Activated CD4-positive, alpha-beta T cell treated with anti-CD3 and anti-CD28 coated beads, Interleukin-2, amount 10 ng/mL, durations not matched to agents 7 days and 5 days (primary cell): ENCODE data around the gene NRCAM. TPM values are rescaled to one million over a fixed set of nuclear protein-coding genes. Genes with fewer than 3 reads are reported as not detected.

Source experiments
- CTCF ChIA-PET: fragments of 350-600 bp; sonication (Branson Sonifier 250); formaldehyde crosslinking; loops from one replicate; lab custom pipeline; 2021; ENCODE audit warnings: antibody characterized with exemption; lab: Charles Lee
- POLR2A ChIA-PET: fragments of 350-600 bp; sonication (Branson Sonifier 250); formaldehyde crosslinking; loops from one replicate; lab custom pipeline; 2021; ENCODE audit warnings: antibody characterized with exemption; lab: Charles Lee
- DNase-seq: peaks from one replicate; pipeline ENCODE4 v3.0.0-alpha.2; 2020
- H3K27ac Mint-ChIP-seq: one replicate; pipeline ENCODE4 v1.8.0; 2021; ENCODE audit warnings: mild to moderate bottlenecking, moderate library complexity, mixed read lengths
- H3K27me3 Mint-ChIP-seq: one replicate; pipeline ENCODE4 v1.8.0; 2021; ENCODE audit warnings: mixed read lengths
- H3K36me3 Mint-ChIP-seq: one replicate; pipeline ENCODE4 v1.8.0; 2021; ENCODE audit warnings: low read depth, mixed read lengths
- H3K4me1 Mint-ChIP-seq: one replicate; pipeline ENCODE4 v1.8.0; 2021; ENCODE audit warnings: mixed read lengths
- H3K4me3 Mint-ChIP-seq: one replicate; pipeline ENCODE4 v1.8.0; 2021; ENCODE audit warnings: mild to moderate bottlenecking, moderate library complexity, mixed read lengths
- H3K9me3 Mint-ChIP-seq: one replicate; pipeline ENCODE4 v1.8.0; 2021; ENCODE audit warnings: mixed read lengths
- total RNA-seq, 2 experiments: library from RNA; stranded (reverse); gene quantifications; one replicate each; pipeline ENCODE4 v1.2.3, GENCODE V29; 2021

The NRCAM gene
- total RNA-seq, 2 experiments from 2014 or later = 0.12 to 0.46 TPM

DNA sequence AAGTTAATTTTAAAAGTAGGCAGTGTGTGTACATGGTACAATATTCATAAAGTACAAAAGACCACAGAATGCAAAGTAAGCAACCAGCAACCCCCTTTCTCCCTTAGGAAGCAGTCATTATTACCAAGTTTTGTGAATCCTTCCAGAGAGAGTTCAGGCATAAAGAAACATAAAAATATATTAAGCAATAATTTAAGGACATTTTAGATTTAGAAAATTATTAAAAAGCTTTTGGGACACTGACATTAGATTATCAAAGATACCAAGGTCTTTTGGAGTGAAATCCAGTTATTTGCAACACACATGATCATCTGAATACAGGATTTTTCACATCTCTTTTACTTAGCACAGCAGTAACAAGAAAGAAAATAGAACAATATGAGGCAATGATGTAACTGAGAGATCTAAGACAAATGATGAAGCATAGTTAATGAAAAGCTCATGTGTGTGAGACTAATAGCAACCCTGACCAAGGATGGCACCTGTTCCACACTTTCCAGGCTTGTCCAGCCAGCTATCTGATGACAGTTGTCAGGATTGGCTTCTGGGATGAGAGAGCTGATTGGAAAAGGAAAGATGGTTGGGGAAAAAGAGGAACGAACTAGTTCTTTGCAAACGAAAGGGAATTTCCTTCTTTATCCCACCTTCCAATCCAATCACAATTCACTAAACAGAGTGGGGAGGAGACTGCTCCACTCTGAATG is 210.6 kb downstream of the NRCAM start:
- Mint-ChIP-seq H3K4me3 (no peak overlapping the region), H3K9me3 (no peaks in the 10 kb centered on the region), H3K4me1 (no peaks in the 10 kb centered on the region), H3K27ac (no peak overlapping the region), H3K27me3 (no peaks in the 10 kb centered on the region), H3K36me3 (no peaks in the 10 kb centered on the region)
- ChIA-PET CTCF (no interaction called here), POLR2A (no interaction called here)
- DNase-seq = no peak

GRCh38 chr7:108244110-108244509 is 212.1 kb downstream of the NRCAM start:
- Mint-ChIP-seq H3K9me3 (no peaks in the 10 kb centered on the region), H3K4me3 (no peak overlapping the region), H3K4me1 (no peaks in the 10 kb centered on the region), H3K27ac (no peak overlapping the region), H3K36me3 (no peaks in the 10 kb centered on the region), H3K27me3 (peaks cover 3% of the 10 kb centered on the region)
- DNase-seq = no peak
- CTCF ChIA-PET = no interaction called here
- POLR2A ChIA-PET = no interaction called here

DNA sequence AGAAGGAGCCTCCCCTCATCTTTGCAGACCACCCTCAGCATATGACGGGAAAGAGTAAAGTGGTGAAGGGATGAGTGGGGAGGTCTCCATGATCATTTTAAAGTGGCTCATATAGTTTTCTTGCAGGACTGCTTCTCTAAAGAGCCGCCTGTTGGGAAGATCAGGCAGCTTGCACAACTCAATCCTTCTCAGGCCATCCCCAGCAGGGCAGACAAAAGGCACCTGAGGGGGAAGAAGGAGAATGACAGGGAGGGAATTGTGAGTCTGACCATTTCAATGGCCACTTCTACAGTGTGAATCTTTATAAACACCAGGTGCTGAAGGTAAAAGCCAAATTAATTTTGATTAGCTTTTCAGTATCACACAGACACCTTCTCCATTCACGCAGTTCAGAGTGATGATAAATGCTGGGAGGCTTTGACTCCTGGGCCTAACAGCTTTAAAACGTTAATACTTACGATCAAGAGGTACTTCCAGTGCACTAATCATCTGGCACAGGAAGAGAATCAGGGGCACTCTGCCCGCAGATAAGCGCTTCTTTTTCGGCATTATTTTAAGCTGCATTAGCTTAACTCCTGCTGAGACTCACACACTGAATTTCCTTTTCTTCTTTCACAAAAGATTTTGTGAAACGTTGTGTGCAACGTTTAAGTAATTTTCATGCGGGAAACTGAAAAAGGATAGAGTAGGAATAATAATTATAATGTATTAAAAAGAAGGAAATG is 216.6 kb downstream of the NRCAM start:
- H3K4me1 Mint-ChIP-seq = no peaks in the 10 kb centered on the region
- H3K9me3 Mint-ChIP-seq = no peaks in the 10 kb centered on the region
- ChIA-PET POLR2A (no interaction called here), CTCF (interaction anchor here (0.5 kb wide), 1 partner anchor 258 kb away, joined by 4 read pairs; no protein-coding TSS in a partner anchor)
- DNase-seq = no peak
- H3K27me3 Mint-ChIP-seq = peaks cover 5% of the 10 kb centered on the region
- H3K27ac Mint-ChIP-seq = no peak overlapping the region
- H3K4me3 Mint-ChIP-seq = no peak overlapping the region
- H3K36me3 Mint-ChIP-seq = no peaks in the 10 kb centered on the region

DNA sequence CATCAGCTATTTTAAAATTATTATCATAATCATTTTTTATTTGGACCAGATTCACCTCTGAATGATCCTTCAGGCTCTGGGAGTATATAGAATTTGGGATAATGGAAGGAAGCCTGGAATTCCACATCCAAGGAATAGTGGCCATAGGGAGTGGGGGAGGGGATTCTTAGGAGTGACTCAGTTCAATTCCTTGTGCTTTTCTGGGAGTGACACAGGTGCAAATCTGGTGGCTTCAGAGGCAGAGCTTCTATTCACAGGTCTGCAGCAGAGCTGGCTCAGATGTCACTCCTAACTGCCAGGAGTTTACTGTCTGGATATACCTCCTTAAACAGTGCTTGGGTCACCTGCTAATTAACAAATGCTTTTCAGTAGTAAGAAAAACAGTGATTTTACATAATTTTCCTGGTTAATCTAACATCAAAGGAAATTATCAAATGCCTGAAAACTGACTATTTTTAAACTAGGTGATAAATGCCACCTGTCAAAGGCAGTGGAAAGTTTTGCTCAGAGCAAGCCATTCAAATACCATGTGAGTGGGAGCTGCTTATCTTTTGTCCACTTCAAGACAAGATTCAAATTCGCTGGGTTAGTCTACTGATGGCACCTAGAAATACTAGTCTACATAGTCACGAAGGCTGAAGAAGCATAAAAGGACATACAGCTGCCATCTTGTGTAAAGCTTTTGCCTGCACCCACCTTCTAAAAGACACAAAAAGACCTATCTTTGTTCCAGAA is 219.4 kb downstream of the NRCAM start:
- no peak overlapping the region for H3K4me3 Mint-ChIP-seq
- CTCF ChIA-PET = no interaction called here
- H3K36me3 Mint-ChIP-seq = no peaks in the 10 kb centered on the region
- POLR2A ChIA-PET = no interaction called here
- H3K9me3 Mint-ChIP-seq = no peaks in the 10 kb centered on the region
- H3K27me3 Mint-ChIP-seq = peaks cover 5% of the 10 kb centered on the region
- H3K27ac Mint-ChIP-seq = no peak overlapping the region
- H3K4me1 Mint-ChIP-seq = no peaks in the 10 kb centered on the region
- DNase-seq = no peak

DNA sequence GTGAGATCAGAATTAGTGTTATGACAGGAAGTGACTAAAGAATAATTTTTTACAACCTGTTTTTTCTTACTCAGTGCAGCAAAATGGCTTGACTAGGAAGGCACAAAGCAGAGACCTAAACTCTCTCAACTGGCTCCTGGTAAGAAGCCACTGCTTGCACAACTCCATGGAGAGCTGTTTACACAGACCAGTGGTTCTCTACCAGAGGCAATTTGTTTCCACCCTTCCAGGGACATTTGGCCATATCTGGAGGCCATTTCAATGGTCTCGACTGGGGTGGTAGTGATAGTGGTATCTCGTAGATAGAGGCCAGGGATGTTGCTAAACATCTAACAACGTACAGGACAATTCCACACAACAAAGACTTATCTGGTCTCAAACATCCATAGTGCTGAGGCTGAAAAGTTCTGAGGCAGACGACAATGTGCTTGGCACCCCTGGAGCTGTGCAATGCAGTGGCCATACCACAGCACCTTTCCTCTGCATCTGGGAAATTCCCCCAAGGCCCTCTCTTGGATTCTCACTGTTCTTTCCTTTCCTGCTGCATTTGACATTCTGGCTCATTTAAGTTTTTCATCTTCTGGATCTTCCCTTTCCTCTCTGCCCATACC is 220.7 kb downstream of the NRCAM start:
- POLR2A ChIA-PET = interaction anchor here (0.6 kb wide), 1 partner anchor 130 kb away, joined by 3 read pairs; no protein-coding TSS in a partner anchor
- no peak for DNase-seq
- H3K27me3 Mint-ChIP-seq = peaks cover 5% of the 10 kb centered on the region
- no peaks in the 10 kb centered on the region for H3K36me3 Mint-ChIP-seq
- H3K4me3 Mint-ChIP-seq = no peak overlapping the region
- no peak overlapping the region for H3K27ac Mint-ChIP-seq
- H3K4me1 Mint-ChIP-seq = no peaks in the 10 kb centered on the region
- CTCF ChIA-PET = no interaction called here
- no peaks in the 10 kb centered on the region for H3K9me3 Mint-ChIP-seq

GRCh38 chr7:108234971-108235450 is 221.2 kb downstream of the NRCAM start:
- Mint-ChIP-seq H3K27ac (no peak overlapping the region), H3K9me3 (no peaks in the 10 kb centered on the region), H3K27me3 (peaks cover 5% of the 10 kb centered on the region), H3K36me3 (no peaks in the 10 kb centered on the region), H3K4me3 (no peak overlapping the region), H3K4me1 (no peaks in the 10 kb centered on the region)
- CTCF ChIA-PET = no interaction called here
- POLR2A ChIA-PET = no interaction called here
- no peak for DNase-seq

DNA sequence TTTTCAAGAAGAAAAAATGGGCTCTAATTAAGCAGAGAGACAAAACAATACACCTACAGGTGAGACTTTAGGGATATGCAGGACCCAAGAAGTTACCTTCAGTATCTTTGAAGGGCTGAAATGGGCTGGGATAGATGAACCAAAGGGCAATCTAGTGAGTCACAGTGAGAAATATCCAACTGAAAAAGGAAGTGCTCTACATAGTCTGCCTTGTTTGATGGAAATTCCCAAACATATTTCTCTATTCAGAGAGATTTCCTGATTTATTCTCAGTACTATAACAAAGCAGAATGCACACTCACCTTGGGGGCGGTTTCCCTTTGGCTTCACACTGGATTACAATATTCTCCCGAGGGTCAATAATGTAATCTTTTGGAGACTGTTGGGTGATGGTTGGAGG is 222.0 kb downstream of the NRCAM start:
- H3K27me3 Mint-ChIP-seq = peaks cover 4% of the 10 kb centered on the region
- H3K4me1 Mint-ChIP-seq = no peaks in the 10 kb centered on the region
- no peaks in the 10 kb centered on the region for H3K9me3 Mint-ChIP-seq
- POLR2A ChIA-PET = no interaction called here
- DNase-seq = no peak
- CTCF ChIA-PET = no interaction called here
- H3K27ac Mint-ChIP-seq = no peak overlapping the region
- H3K4me3 Mint-ChIP-seq = no peak overlapping the region
- H3K36me3 Mint-ChIP-seq = no peaks in the 10 kb centered on the region

DNA sequence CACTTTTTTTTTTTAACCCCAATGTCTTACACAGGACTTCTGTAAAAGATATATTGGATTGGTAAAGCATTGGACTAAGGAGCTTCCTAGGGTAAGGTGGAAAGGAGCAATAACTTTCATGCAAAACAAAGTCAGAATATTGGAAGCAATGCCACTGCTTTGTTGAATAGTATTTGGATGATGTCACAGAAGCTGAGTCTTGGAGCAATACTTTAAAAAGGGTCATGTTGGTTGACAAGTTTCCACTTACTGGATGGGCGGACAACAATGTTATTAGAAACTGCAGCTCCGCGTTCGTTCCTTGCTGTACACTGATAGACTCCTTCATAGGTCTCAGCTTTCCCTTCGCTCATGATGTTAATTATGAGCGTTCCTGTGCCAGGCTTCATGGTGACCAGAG is 224.2 kb downstream of the NRCAM start:
- H3K9me3 Mint-ChIP-seq = no peaks in the 10 kb centered on the region
- CTCF ChIA-PET = no interaction called here
- no peak overlapping the region for H3K4me3 Mint-ChIP-seq
- no peaks in the 10 kb centered on the region for H3K27me3 Mint-ChIP-seq
- no peak overlapping the region for H3K27ac Mint-ChIP-seq
- POLR2A ChIA-PET = no interaction called here
- DNase-seq = no peak
- no peaks in the 10 kb centered on the region for H3K36me3 Mint-ChIP-seq
- no peaks in the 10 kb centered on the region for H3K4me1 Mint-ChIP-seq

GRCh38 chr7:108231221-108231620 is 225.0 kb downstream of the NRCAM start:
- Mint-ChIP-seq H3K9me3 (no peaks in the 10 kb centered on the region), H3K4me3 (no peak overlapping the region), H3K36me3 (no peaks in the 10 kb centered on the region), H3K27ac (no peak overlapping the region), H3K4me1 (no peaks in the 10 kb centered on the region), H3K27me3 (no peaks in the 10 kb centered on the region)
- POLR2A ChIA-PET = no interaction called here
- DNase-seq = no peak
- CTCF ChIA-PET = no interaction called here

DNA sequence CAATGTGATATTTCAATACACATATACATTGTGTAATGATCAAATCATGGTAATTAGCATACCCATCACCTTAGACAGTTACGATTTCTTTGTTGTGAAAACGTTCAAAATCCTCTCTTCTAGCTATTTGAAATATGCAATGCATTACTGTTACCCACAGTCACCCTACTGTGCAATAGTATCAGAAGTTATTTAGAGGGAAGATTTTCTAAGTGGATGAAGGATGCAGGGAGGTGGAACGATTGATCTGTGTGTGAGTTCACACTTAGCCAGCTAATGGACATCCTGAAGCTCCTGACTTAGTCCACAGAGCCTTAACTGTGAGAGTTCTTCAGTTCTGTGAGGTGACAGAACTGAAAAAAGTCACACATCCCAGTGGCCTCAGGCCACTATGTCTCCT is 228.9 kb downstream of the NRCAM start:
- Mint-ChIP-seq H3K9me3 (no peaks in the 10 kb centered on the region), H3K4me3 (no peak overlapping the region), H3K4me1 (no peaks in the 10 kb centered on the region), H3K36me3 (no peaks in the 10 kb centered on the region), H3K27ac (no peak overlapping the region), H3K27me3 (no peaks in the 10 kb centered on the region)
- no peak for DNase-seq
- CTCF ChIA-PET = no interaction called here
- POLR2A ChIA-PET = no interaction called here

DNA sequence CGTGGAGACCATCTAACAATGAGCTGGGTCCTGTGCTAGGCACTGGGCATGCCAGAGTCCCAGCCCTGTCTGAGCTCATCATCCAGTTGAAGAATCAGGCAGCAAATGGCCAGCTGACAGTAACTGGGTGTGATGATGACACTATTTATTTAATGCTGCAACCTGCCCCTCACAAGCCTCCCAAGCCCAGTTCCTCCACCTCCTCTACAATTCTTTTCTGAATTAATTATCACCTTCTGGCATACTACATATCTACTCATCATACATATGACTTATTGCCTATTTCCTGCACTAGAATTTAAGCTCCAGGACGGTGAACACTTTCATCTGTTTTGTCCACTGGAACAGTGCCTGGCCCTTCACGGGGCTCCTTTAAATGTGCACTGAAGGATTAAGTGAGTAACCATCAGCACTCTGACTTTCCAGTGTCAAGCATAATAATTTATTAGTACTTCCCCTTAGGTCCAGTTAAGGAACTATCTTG is 229.4 kb downstream of the NRCAM start:
- ChIA-PET POLR2A (no interaction called here), CTCF (no interaction called here)
- no peak for DNase-seq
- no peak overlapping the region for H3K4me3 Mint-ChIP-seq
- H3K27ac Mint-ChIP-seq = no peak overlapping the region
- H3K9me3 Mint-ChIP-seq = no peaks in the 10 kb centered on the region
- H3K4me1 Mint-ChIP-seq = no peaks in the 10 kb centered on the region
- no peaks in the 10 kb centered on the region for H3K36me3 Mint-ChIP-seq
- no peaks in the 10 kb centered on the region for H3K27me3 Mint-ChIP-seq

DNA sequence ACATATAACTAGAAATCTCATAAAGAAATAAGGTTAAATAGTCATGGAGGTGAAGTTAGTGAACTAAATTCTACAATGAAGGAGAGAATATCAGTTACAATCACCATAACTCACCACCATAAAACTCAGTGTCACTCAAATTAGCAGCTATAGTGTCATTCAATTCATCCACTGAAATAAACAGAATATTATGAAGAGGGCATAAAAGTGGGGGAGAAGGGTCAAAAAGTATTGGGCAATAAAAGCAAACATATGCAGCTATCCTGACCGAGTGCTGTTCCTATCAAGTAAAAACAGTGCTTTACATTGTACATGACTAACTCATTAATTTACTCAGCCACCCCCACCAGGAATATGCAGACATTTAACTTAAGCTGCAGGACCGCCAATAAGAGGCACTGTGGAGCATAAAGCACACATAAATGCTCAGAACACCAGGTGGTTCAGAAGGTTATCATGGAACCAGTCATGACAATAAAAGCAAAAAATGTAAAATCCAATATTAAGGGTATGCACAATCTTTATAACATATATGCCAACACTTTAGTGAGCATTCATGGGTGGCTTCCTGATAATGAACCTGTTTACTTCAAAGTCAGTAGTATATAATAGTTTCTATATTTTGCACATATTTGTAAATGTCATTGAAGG is 230.6 kb downstream of the NRCAM start:
- Mint-ChIP-seq H3K27ac (no peak overlapping the region), H3K27me3 (peaks cover 2% of the 10 kb centered on the region), H3K36me3 (no peaks in the 10 kb centered on the region), H3K4me3 (no peak overlapping the region), H3K9me3 (no peaks in the 10 kb centered on the region), H3K4me1 (no peaks in the 10 kb centered on the region)
- ChIA-PET CTCF (no interaction called here), POLR2A (no interaction called here)
- no peak for DNase-seq
